Measurements from ENCODE around the gene SNX32. TPM values are rescaled to one million over a fixed set of nuclear protein-coding genes. Genes with fewer than 3 reads are reported as not detected.

The SNX32 gene
- total and polyA plus RNA-seq, 2 donors (not counting 3 experiments of a cell fraction or from before 2014, with no cell fraction given), result 0.19 TPM; not detected in 1

DNA sequence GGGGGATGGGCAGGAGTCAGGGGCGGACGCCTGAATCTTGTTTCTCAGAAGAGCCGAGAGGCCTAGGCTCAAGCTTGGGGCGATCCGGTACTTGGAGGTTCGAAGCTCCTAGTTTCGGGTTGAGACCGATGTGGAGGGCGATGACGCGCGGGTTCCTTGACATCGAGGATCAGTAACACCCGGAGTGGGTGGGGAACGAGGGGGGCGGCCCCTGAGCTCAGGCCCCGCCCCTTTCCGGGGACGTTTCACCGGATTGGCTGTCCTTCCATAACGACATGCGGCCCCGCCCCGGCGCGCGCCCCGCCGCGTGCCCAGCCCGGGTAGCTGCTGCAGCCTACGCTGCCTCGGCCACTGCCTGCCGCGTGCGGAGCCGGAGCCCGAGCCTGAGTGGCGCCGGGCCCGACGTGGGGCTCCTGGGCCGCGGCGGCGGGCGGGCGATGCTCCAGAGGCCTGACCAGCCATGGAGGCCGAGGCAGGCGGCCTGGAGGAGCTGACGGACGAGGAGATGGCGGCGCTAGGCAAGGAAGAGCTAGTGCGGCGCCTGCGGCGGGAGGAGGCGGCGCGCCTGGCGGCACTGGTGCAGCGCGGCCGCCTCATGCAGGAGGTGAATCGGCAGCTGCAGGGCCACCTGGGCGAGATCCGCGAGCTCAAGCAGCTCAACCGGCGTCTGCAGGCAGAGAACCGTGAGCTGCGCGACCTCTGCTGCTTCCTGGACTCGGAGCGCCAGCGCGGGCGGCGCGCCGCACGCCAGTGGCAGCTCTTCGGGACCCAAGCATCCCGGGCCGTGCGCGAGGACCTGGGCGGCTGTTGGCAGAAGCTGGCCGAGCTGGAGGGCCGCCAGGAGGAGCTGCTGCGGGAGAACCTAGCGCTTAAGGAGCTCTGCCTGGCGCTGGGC, 56.8 kb downstream of the SNX32 start, which contains the start of gene CCDC85B:
CCDC85B (plus strand) TSS at position 350 of the 895 bp plus-strand sequence; CDS start at position 461, 111 bp downstream.
- Histone ChIP-seq H3K9me1 (replicated peaks; ENCODE audit: control insufficient read depth, extremely low read depth, insufficient read depth, low read length) (no peaks in the 10 kb centered on the region), H3K9me3 (replicated peaks; ENCODE audit: control insufficient read depth, insufficient read depth, low read length) (no peaks in the 10 kb centered on the region), H4K20me1 (replicated peaks; ENCODE audit: control insufficient read depth, extremely low read depth, insufficient read depth, low read length) (no peaks in the 10 kb centered on the region), H3K4me2 (ENCODE audit: insufficient read depth, low read length) (peak within 1 kb of the TSS; percentile 88), H3K4me3 (replicated peaks in 1 of 3; ENCODE audit: insufficient read depth in 1 of 3, low read depth in 1 of 3, low read length in 3 of 3) (peak within 1 kb of the TSS; percentile 56 to 92 (median 78)), H3K9ac (replicated peaks; ENCODE audit: extremely low read depth, insufficient read depth, low read length) (peak within 1 kb of the TSS; percentile 98), H3K79me2 (ENCODE audit: control insufficient read depth, insufficient read depth, low read length) (peaks cover 56% of the 10 kb centered on the region), H3K36me3 (ENCODE audit: control insufficient read depth in 2 of 2, extremely low read depth in 1 of 2, insufficient read depth in 2 of 2, low read length in 2 of 2) (peaks cover 4 to 6% of the 10 kb centered on the region in 2 experiments), H3K27me3 (ENCODE audit: control insufficient read depth in 2 of 2, insufficient read depth in 2 of 2, low read length in 2 of 2) (no peaks in the 10 kb centered on the region), H3K27ac (ENCODE audit: insufficient read depth, low read depth, low read length) (peak within 1 kb of the TSS; percentile 99), H3K4me1 (ENCODE audit: control insufficient read depth, extremely low read depth, insufficient read depth, low read length) (peaks cover 60% of the 10 kb centered on the region), H2AFZ (ENCODE audit: low read depth, low read length) (no peak within 1 kb of the TSS)
- dilution Hi-C loops (cut with MboI; ENCODE audit: extremely low pct_ligation_motif_present, low sequenced_read_pairs), result no loop called here
- ChIA-PET POLR2A (interaction anchor here (0.5 to 6.7 kb wide), 11 partner anchors 10 to 1051 kb away, joined by 3 to 67 read pairs (median 4); partner anchors contain the start of genes BANF1, C11orf68, CFL1 and EIF1AD), CTCF (interaction anchor here (0.7 to 6.7 kb wide), 18 partner anchors 9 to 178 kb away, joined by 3 to 75 read pairs (median 5); partner anchors contain the start of genes AP5B1, C11orf68, CFL1 and FOSL1)
- no TSS peak for BruUV-seq (replicated peaks)
- DNase-seq (ENCODE audit: low read depth, low spot score), result peak; percentile 96
- TF ChIP-seq FOS (IDR thresholded peaks at IDR 0.05; ENCODE audit: borderline replicate concordance, insufficient read depth, low read length) (no peak), EZH2 (IDR thresholded peaks at IDR 0.05; ENCODE audit: borderline replicate concordance, low read depth, low read length, severe bottlenecking) (no peak), JUN (IDR thresholded peaks at IDR 0.05; ENCODE audit: borderline replicate concordance, insufficient read depth, insufficient read length, low read depth) (no peak), MYC (IDR thresholded peaks at IDR 0.05; ENCODE audit: low read depth, low read length) (peak; percentile 38), POLR2A (IDR thresholded peaks at IDR 0.05; ENCODE audit: low read depth, low read length) (peak; percentile 96), GATA2 (IDR thresholded peaks at IDR 0.05; ENCODE audit: insufficient read depth, insufficient read length, low read depth, low read length) (no peak), POLR2AphosphoS5 (IDR thresholded peaks at IDR 0.05; ENCODE audit: insufficient read depth, low read depth, low read length) (peak; percentile 99)
- TF ChIP-seq, protein P1, sequence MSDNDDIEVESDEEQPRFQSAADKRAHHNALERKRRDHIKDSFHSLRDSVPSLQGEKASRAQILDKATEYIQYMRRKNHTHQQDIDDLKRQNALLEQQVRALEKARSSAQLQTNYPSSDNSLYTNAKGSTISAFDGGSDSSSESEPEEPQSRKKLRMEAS (IDR thresholded peaks at IDR 0.05; ENCODE audit: insufficient read depth, insufficient read length), result peak; percentile 15
- TF ChIP-seq, protein P2, sequence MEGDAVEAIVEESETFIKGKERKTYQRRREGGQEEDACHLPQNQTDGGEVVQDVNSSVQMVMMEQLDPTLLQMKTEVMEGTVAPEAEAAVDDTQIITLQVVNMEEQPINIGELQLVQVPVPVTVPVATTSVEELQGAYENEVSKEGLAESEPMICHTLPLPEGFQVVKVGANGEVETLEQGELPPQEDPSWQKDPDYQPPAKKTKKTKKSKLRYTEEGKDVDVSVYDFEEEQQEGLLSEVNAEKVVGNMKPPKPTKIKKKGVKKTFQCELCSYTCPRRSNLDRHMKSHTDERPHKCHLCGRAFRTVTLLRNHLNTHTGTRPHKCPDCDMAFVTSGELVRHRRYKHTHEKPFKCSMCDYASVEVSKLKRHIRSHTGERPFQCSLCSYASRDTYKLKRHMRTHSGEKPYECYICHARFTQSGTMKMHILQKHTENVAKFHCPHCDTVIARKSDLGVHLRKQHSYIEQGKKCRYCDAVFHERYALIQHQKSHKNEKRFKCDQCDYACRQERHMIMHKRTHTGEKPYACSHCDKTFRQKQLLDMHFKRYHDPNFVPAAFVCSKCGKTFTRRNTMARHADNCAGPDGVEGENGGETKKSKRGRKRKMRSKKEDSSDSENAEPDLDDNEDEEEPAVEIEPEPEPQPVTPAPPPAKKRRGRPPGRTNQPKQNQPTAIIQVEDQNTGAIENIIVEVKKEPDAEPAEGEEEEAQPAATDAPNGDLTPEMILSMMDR (IDR thresholded peaks at IDR 0.05; ENCODE audit: extremely low read depth in 1 of 2, insufficient read depth in 1 of 2, low read depth in 1 of 2, low read length in 2 of 2), result peak in 1 of 2 donors; percentile 11
- intact Hi-C loops (cut with micrococcal nuclease), result loop anchor here (1.0 kb wide), 2 partner anchors 9 to 71 kb away; partner anchors contain the start of gene SART1
- peak; percentile 81 for FAIRE-seq

All from endothelial cell of umbilical vein (primary cell).